Measurements from ENCODE around the gene ATXN3L.
"Not testable (repeated sequence)": the region's sequence is repeated elsewhere in the genome, so short reads cannot be mapped to it uniquely, and the experiment has no call there.

The ATXN3L gene

DNA sequence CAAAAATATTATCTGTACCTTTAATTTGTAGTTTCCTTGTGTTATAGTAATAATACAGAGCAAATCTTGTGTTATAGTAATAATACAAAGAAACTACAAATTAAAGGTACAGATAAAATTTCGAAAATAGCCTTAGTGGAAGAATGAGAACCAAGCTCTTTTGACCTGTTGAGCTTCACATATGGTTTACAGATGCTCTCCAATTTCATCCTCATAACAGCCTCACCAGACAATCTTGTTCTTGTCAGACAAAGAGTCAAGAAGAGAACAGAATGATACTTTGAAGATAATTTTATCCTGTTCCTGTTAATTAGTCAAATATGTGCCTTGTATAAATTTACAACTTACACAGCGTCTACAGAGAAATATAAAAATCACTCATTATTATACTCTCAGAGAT, 12.8 kb downstream of the ATXN3L start:
- Histone ChIP-seq H3K9ac (ENCODE audit: low read length in 2 of 2) (no peak overlapping the region), H3K27me3 (ENCODE audit: control insufficient read depth in 1 of 2, insufficient read depth in 2 of 2, low read length in 2 of 2) (no peaks in the 10 kb centered on the region), H3K4me1 (ENCODE audit: control insufficient read depth, insufficient read depth, low read length) (no peaks in the 10 kb centered on the region), H3K36me3 (ENCODE audit: control insufficient read depth in 2 of 2, insufficient read depth in 2 of 2, low read length in 2 of 2) (no peaks in the 10 kb centered on the region), H3K27ac (ENCODE audit: low read length) (no peak overlapping the region), H3K4me3 (ENCODE audit: low read length in 2 of 2) (no peak overlapping the region), H3K9me3 (ENCODE audit: control insufficient read depth in 2 of 2, low read length in 2 of 2) (no peaks in the 10 kb centered on the region)

DNA sequence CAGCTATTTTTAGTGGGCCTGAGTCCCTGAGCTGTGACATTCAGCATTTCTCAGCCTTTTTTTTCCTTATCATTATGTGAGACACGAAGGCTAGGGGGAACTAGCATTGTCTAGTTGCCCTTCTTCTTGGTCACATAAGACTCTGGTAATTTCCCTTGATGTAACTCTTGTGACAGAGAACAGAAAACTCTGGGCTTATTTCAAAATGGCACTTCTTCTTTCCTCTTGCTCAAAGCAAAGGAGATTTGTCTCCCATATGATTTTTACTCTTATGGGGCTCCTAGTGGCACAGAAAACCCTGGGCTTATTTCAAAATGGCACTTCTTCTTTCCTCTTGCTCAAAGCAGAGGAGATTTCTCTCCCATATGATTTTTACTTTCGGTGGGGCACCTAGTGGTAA, 14.7 kb downstream of the ATXN3L start:
- Histone ChIP-seq H3K9me3 (ENCODE audit: control insufficient read depth in 2 of 2, low read length in 2 of 2) (no peaks in the 10 kb centered on the region), H3K4me1 (ENCODE audit: control insufficient read depth, insufficient read depth, low read length) (no peaks in the 10 kb centered on the region), H3K36me3 (ENCODE audit: control insufficient read depth in 2 of 2, insufficient read depth in 2 of 2, low read length in 2 of 2) (no peaks in the 10 kb centered on the region), H3K27me3 (ENCODE audit: control insufficient read depth in 1 of 2, insufficient read depth in 2 of 2, low read length in 2 of 2) (no peaks in the 10 kb centered on the region), H3K4me3 (ENCODE audit: low read length in 2 of 2) (no peak overlapping the region), H3K9ac (ENCODE audit: low read length in 2 of 2) (no peak overlapping the region), H3K27ac (ENCODE audit: low read length) (no peak overlapping the region)

- Histone ChIP-seq H3K4me1 (ENCODE audit: control insufficient read depth, insufficient read depth, low read length) (no peaks in the 10 kb centered on the region), H3K9ac (ENCODE audit: low read length in 2 of 2) (no peak overlapping the region), H3K4me3 (ENCODE audit: low read length in 2 of 2) (no peak overlapping the region), H3K9me3 (ENCODE audit: control insufficient read depth in 2 of 2, low read length in 2 of 2) (no peaks in the 10 kb centered on the region), H3K27ac (ENCODE audit: low read length) (no peak overlapping the region), H3K27me3 (ENCODE audit: control insufficient read depth in 1 of 2, insufficient read depth in 2 of 2, low read length in 2 of 2) (no peaks in the 10 kb centered on the region), H3K36me3 (ENCODE audit: control insufficient read depth in 2 of 2, insufficient read depth in 2 of 2, low read length in 2 of 2) (no peaks in the 10 kb centered on the region)
These were observed 15.8 kb downstream of the ATXN3L start for GRCh38 chrX:13304052-13304451.

GRCh38 chrX:13303248-13303647, 16.6 kb downstream of the ATXN3L start:
- not testable (repeated sequence) for H3K27me3 ChIP-seq (ENCODE audit: control insufficient read depth in 1 of 2, insufficient read depth in 2 of 2, low read length in 2 of 2); H3K4me1 ChIP-seq (ENCODE audit: control insufficient read depth, insufficient read depth, low read length); H3K27ac ChIP-seq (ENCODE audit: low read length)

DNA sequence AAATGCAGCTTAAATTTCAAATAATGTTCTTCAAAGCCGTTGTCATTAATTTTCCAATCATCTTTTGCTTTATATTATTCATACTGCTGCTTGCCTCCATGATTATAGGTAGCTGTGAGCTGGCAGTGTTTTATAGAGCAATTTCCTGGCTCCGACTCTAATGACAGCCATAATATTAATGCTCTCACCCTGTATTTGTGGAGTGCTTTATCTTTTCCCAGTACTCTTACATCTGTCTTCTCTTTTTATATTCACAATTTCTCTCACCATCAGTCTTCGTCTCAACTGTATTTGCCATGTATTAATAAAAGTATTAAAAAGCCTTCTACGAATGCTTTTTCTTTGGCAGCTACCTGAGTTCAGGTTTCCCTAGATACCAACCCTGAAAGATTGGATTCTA, 21.0 kb downstream of the ATXN3L start:
- Histone ChIP-seq H3K27ac (ENCODE audit: low read length) (no peak overlapping the region), H3K4me3 (ENCODE audit: low read length in 2 of 2) (no peak overlapping the region), H3K27me3 (ENCODE audit: control insufficient read depth in 1 of 2, insufficient read depth in 2 of 2, low read length in 2 of 2) (no peaks in the 10 kb centered on the region)

More at GRCh38 chrX:13303248-13303647, 16.6 kb downstream of the ATXN3L start:
- not testable (repeated sequence) for H3K36me3 ChIP-seq (ENCODE audit: control insufficient read depth in 2 of 2, insufficient read depth in 2 of 2, low read length in 2 of 2); H3K9ac ChIP-seq (ENCODE audit: low read length in 2 of 2); H3K9me3 ChIP-seq (ENCODE audit: control insufficient read depth in 2 of 2, low read length in 2 of 2); H3K4me3 ChIP-seq (ENCODE audit: low read length in 2 of 2)

DNA sequence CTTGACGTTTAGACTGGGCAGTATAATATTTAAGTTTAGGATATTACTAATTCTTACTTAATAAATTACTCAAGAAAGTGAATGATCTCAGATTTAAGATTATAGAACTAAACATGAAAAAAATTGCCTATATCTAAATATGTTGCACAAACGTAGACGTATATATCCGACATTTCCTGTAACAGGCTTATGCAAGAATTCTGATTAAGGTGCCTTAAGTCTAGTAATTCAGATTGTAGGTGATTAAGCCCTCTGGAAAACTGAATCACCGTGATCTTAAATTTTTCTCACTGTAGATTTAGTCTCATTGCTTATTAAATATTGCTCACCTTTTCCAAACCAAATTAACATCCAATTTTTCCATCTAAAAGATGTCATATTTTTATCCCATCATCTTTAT, 24.0 kb downstream of the ATXN3L start:
- Histone ChIP-seq H3K27ac (ENCODE audit: low read length) (no peak overlapping the region), H3K4me1 (ENCODE audit: control insufficient read depth, insufficient read depth, low read length) (no peaks in the 10 kb centered on the region), H3K9me3 (ENCODE audit: control insufficient read depth in 2 of 2, low read length in 2 of 2) (no peaks in the 10 kb centered on the region), H3K27me3 (ENCODE audit: control insufficient read depth in 1 of 2, insufficient read depth in 2 of 2, low read length in 2 of 2) (no peaks in the 10 kb centered on the region), H3K36me3 (ENCODE audit: control insufficient read depth in 2 of 2, insufficient read depth in 2 of 2, low read length in 2 of 2) (no peaks in the 10 kb centered on the region), H3K9ac (ENCODE audit: low read length in 2 of 2) (no peak overlapping the region), H3K4me3 (ENCODE audit: low read length in 2 of 2) (no peak overlapping the region)

More for the DNA sequence above, 21.0 kb downstream of the ATXN3L start:
- H3K9me3 ChIP-seq (ENCODE audit: control insufficient read depth in 2 of 2, low read length in 2 of 2): no peaks in the 10 kb centered on the region
- H3K36me3 ChIP-seq (ENCODE audit: control insufficient read depth in 2 of 2, insufficient read depth in 2 of 2, low read length in 2 of 2): no peaks in the 10 kb centered on the region
- no peaks in the 10 kb centered on the region for H3K4me1 ChIP-seq (ENCODE audit: control insufficient read depth, insufficient read depth, low read length)
- no peak overlapping the region for H3K9ac ChIP-seq (ENCODE audit: low read length in 2 of 2)

DNA sequence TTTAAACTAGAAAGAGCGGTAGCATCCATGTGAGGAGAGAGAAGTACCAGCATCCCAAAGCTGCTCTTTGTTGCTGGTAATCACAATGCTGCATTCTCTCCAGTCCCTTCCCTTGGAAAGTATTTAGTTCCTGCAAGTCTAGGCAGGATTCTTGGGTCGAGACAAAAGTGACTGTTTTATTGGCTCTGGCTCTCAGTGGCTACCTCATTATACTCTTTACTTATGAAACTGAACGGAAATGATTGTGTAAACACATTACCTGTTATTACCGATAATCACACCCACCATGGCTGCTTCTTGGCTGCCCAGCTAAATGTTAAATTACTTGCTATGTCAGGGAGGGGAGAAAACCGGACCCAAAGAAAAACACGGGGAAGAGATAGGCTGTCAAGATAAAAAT, 26.2 kb downstream of the ATXN3L start:
- no peak overlapping the region for H3K9ac ChIP-seq (ENCODE audit: low read length in 2 of 2)
- H3K27me3 ChIP-seq (ENCODE audit: control insufficient read depth in 1 of 2, insufficient read depth in 2 of 2, low read length in 2 of 2): no peaks in the 10 kb centered on the region
- no peaks in the 10 kb centered on the region for H3K9me3 ChIP-seq (ENCODE audit: control insufficient read depth in 2 of 2, low read length in 2 of 2)
- no peak overlapping the region for H3K4me3 ChIP-seq (ENCODE audit: low read length in 2 of 2)
- no peaks in the 10 kb centered on the region for H3K36me3 ChIP-seq (ENCODE audit: control insufficient read depth in 2 of 2, insufficient read depth in 2 of 2, low read length in 2 of 2)
- H3K4me1 ChIP-seq (ENCODE audit: control insufficient read depth, insufficient read depth, low read length): no peaks in the 10 kb centered on the region
- no peak overlapping the region for H3K27ac ChIP-seq (ENCODE audit: low read length)

DNA sequence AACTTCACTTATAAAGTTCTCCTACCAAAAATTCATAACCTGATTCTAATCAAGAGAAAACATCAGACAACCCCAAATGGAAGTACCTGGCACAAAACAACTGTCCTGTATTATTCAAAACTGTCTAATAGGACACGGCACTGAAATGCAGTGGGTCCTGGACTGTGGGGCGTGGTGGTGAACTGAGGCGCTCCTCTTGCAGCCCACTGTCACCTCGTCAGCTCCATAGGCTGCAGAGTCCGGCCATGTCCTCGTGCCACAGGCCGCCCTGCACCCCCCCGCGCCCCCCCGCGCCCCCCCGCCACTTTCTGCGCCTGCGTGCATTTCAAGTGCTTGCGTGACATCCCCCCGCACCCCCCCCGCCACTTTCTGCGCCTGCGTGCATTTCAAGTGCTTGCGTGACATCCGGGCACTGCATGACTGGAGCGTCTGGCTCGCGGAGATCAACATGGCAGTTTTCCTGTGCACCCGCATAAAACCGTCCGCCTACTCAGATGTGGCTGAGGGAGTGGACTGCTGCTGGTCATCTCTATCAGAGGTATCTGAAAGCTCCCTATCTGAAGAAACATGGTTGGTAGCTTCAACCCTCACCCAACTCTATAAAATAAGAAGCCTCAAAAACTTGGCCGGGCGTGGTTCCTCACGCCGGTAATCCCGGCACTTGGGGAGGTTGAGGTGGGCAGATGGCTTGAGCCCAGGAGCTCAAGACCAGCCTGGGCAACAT, 28.8 kb downstream of the ATXN3L start:
- no peak overlapping the region for H3K9ac ChIP-seq (ENCODE audit: low read length in 2 of 2)
- no peaks in the 10 kb centered on the region for H3K9me3 ChIP-seq (ENCODE audit: control insufficient read depth in 2 of 2, low read length in 2 of 2)
- no peak overlapping the region for H3K4me3 ChIP-seq (ENCODE audit: low read length in 2 of 2)
- no peaks in the 10 kb centered on the region for H3K4me1 ChIP-seq (ENCODE audit: control insufficient read depth, insufficient read depth, low read length)
- no peaks in the 10 kb centered on the region for H3K27me3 ChIP-seq (ENCODE audit: control insufficient read depth in 1 of 2, insufficient read depth in 2 of 2, low read length in 2 of 2)
- H3K36me3 ChIP-seq (ENCODE audit: control insufficient read depth in 2 of 2, insufficient read depth in 2 of 2, low read length in 2 of 2): no peaks in the 10 kb centered on the region
- no peak overlapping the region for H3K27ac ChIP-seq (ENCODE audit: low read length)

GRCh38 chrX:13288671-13289070, 31.2 kb downstream of the ATXN3L start:
- no peaks in the 10 kb centered on the region for H3K4me1 ChIP-seq (ENCODE audit: control insufficient read depth, insufficient read depth, low read length)
- H3K9ac ChIP-seq (ENCODE audit: low read length in 2 of 2): no peak overlapping the region
- no peak overlapping the region for H3K4me3 ChIP-seq (ENCODE audit: low read length in 2 of 2)
- H3K9me3 ChIP-seq (ENCODE audit: control insufficient read depth in 2 of 2, low read length in 2 of 2): no peaks in the 10 kb centered on the region
- no peaks in the 10 kb centered on the region for H3K36me3 ChIP-seq (ENCODE audit: control insufficient read depth in 2 of 2, insufficient read depth in 2 of 2, low read length in 2 of 2)
- H3K27me3 ChIP-seq (ENCODE audit: control insufficient read depth in 1 of 2, insufficient read depth in 2 of 2, low read length in 2 of 2): no peaks in the 10 kb centered on the region
- H3K27ac ChIP-seq (ENCODE audit: low read length): no peak overlapping the region

GRCh38 chrX:13287816-13288215, 32.0 kb downstream of the ATXN3L start:
- H3K27me3 ChIP-seq (ENCODE audit: control insufficient read depth in 1 of 2, insufficient read depth in 2 of 2, low read length in 2 of 2): no peaks in the 10 kb centered on the region
- no peak overlapping the region for H3K4me3 ChIP-seq (ENCODE audit: low read length in 2 of 2)
- H3K36me3 ChIP-seq (ENCODE audit: control insufficient read depth in 2 of 2, insufficient read depth in 2 of 2, low read length in 2 of 2): no peaks in the 10 kb centered on the region
- no peaks in the 10 kb centered on the region for H3K9me3 ChIP-seq (ENCODE audit: control insufficient read depth in 2 of 2, low read length in 2 of 2)
- no peaks in the 10 kb centered on the region for H3K4me1 ChIP-seq (ENCODE audit: control insufficient read depth, insufficient read depth, low read length)
- no peak overlapping the region for H3K9ac ChIP-seq (ENCODE audit: low read length in 2 of 2)
- no peak overlapping the region for H3K27ac ChIP-seq (ENCODE audit: low read length)

GRCh38 chrX:13285693-13286092, 34.2 kb downstream of the ATXN3L start:
- H3K36me3 ChIP-seq (ENCODE audit: control insufficient read depth in 2 of 2, insufficient read depth in 2 of 2, low read length in 2 of 2): no peaks in the 10 kb centered on the region

More at GRCh38 chrX:13285693-13286092, 34.2 kb downstream of the ATXN3L start:
- no peak overlapping the region for H3K4me3 ChIP-seq (ENCODE audit: low read length in 2 of 2)
- H3K27ac ChIP-seq (ENCODE audit: low read length): no peak overlapping the region
- H3K4me1 ChIP-seq (ENCODE audit: control insufficient read depth, insufficient read depth, low read length): no peaks in the 10 kb centered on the region
- no peaks in the 10 kb centered on the region for H3K27me3 ChIP-seq (ENCODE audit: control insufficient read depth in 1 of 2, insufficient read depth in 2 of 2, low read length in 2 of 2)
- H3K9me3 ChIP-seq (ENCODE audit: control insufficient read depth in 2 of 2, low read length in 2 of 2): no peaks in the 10 kb centered on the region
- no peak overlapping the region for H3K9ac ChIP-seq (ENCODE audit: low read length in 2 of 2)
